Neural cell (in vitro differentiated cells): ENCODE measurements around the gene DLAT. TPM values are rescaled to one million over a fixed set of nuclear protein-coding genes. Genes with fewer than 3 reads are reported as not detected.

Experiments
- H2AFZ ChIP-seq: fragments of 200-600, 300-800 bp; sonication (generic), shearing (Covaris generic); 2 replicates; pipeline ENCODE4 v1.6.0; 2014; ENCODE audit warnings: low read depth, mild to moderate bottlenecking, antibody characterized with exemption, low read length, moderate library complexity
- H3F3A ChIP-seq: fragments of 200-600 bp; shearing (Covaris generic); 2 replicates; pipeline ENCODE4 v1.6.1; 2016; ENCODE audit warnings: mild to moderate bottlenecking, moderate library complexity, mixed read lengths, antibody characterized with exemption, low read length; ENCODE audit not compliant: insufficient read depth, poor library complexity, severe bottlenecking
- H3K27ac ChIP-seq: fragments of 200-600, 300-800 bp; sonication (generic), shearing (Covaris generic); 2 replicates; pipeline ENCODE4 v1.5.1; 2014; ENCODE audit warnings: mild to moderate bottlenecking, low read length, moderate library complexity
- H3K27me3 ChIP-seq: fragments of 300-800, 200-600 bp; sonication (generic), shearing (Covaris generic); 2 replicates; pipeline ENCODE4 v1.6.0; 2014; ENCODE audit warnings: mild to moderate bottlenecking, low read depth, low read length, moderate library complexity; ENCODE audit not compliant: insufficient read depth
- H3K36me3 ChIP-seq: fragments of 300-800, 200-600 bp; sonication (generic), shearing (Covaris generic); 2 replicates; pipeline ENCODE4 v1.5.1; 2014; ENCODE audit warnings: mild to moderate bottlenecking, antibody characterized with exemption, low read length, moderate library complexity; ENCODE audit not compliant: insufficient read depth
- H3K4me2 ChIP-seq: fragments of 300-800, 200-600 bp; sonication (generic), shearing (Covaris generic); 2 replicates; pipeline ENCODE4 v1.6.0; 2014; ENCODE audit warnings: mild to moderate bottlenecking, low read length
- H3K4me3 ChIP-seq: fragments of 300-800, 200-600 bp; sonication (generic), shearing (Covaris generic); 2 replicates; pipeline ENCODE4 v1.5.1; 2014; ENCODE audit warnings: mild to moderate bottlenecking, low read length, moderate library complexity
- H3K79me2 ChIP-seq: fragments of 200-600 bp; shearing (Covaris generic); replicated peaks from 2 replicates; pipeline ENCODE4 v1.6.0; 2014; ENCODE audit warnings: mild to moderate bottlenecking, low read length, moderate library complexity; ENCODE audit not compliant: insufficient read depth
- H3K9ac ChIP-seq: fragments of 300-800, 200-600 bp; sonication (generic), shearing (Covaris generic); 2 replicates; pipeline ENCODE4 v1.6.1; 2016; ENCODE audit warnings: mild to moderate bottlenecking, low read length, mixed read lengths
- H3K9me2 ChIP-seq: fragments of 200-600 bp; shearing (Covaris generic); 2 replicates; pipeline ENCODE4 v1.6.1; 2016; ENCODE audit warnings: mild to moderate bottlenecking, low read length, mixed read lengths; ENCODE audit not compliant: insufficient read depth
- H3K9me3 ChIP-seq: fragments of 200-600, 300-800 bp; sonication (generic), shearing (Covaris generic); 2 replicates; pipeline ENCODE4 v1.6.1; 2016; ENCODE audit warnings: mild to moderate bottlenecking, mixed run types, low read length, moderate library complexity, mixed read lengths
- H4K20me1 ChIP-seq: fragments of 200-600 bp; shearing (Covaris generic); 2 replicates; pipeline ENCODE4 v1.6.1; 2016; ENCODE audit warnings: mild to moderate bottlenecking, mixed run types; ENCODE audit not compliant: insufficient read depth
- EP300 ChIP-seq: fragments of 450-650 bp; conservative IDR thresholded peaks from 2 replicates; pipeline ENCODE4 v1.6.1; 2014; ENCODE audit warnings: antibody characterized with exemption, mild to moderate bottlenecking, moderate library complexity; ENCODE audit not compliant: poor library complexity, severe bottlenecking
- EZH2 ChIP-seq: fragments of 200-600, 300-800 bp; shearing (Covaris generic), sonication (generic); IDR thresholded peaks from 2 replicates; pipeline ENCODE4 v1.6.1; 2014; ENCODE audit warnings: antibody characterized with exemption, low read length, borderline replicate concordance, mild to moderate bottlenecking; ENCODE audit not compliant: insufficient read depth, poor library complexity, severe bottlenecking
- MXI1 ChIP-seq: fragments of 450-650 bp; conservative IDR thresholded peaks from 2 replicates; pipeline ENCODE4 v1.6.1; 2014; ENCODE audit warnings: antibody characterized with exemption, mild to moderate bottlenecking; ENCODE audit not compliant: poor library complexity, severe bottlenecking
- POLR2AphosphoS5 ChIP-seq: IDR thresholded peaks from 2 replicates; pipeline ENCODE4 v1.6.1; 2012
- RAD21 ChIP-seq: fragments of 450-650 bp; conservative IDR thresholded peaks from 2 replicates; pipeline ENCODE4 v1.6.1; 2014; ENCODE audit warnings: antibody characterized with exemption, mild to moderate bottlenecking, moderate library complexity
- SMC3 ChIP-seq: fragments of 450-650 bp; conservative IDR thresholded peaks from 2 replicates; pipeline ENCODE4 v1.6.1; 2014; ENCODE audit warnings: antibody characterized with exemption, mild to moderate bottlenecking, moderate library complexity; ENCODE audit not compliant: poor library complexity
- TAF1 ChIP-seq: IDR thresholded peaks from 2 replicates; pipeline ENCODE4 v1.6.1; 2012; ENCODE audit warnings: low read depth
- polyA plus RNA-seq: library from polyadenylated mRNA; depleted of rRNA; stranded (reverse); fragments of >200 nt; gene quantifications from 2 replicates; pipeline ENCODE4 v1.2.3, GENCODE V29; 2014
- TF ChIP-seq, protein P1 (sequence below): fragments of 450-650 bp; IDR thresholded peaks from 2 replicates; pipeline ENCODE4 v1.5.1; 2014; ENCODE audit warnings: antibody characterized with exemption, mild to moderate bottlenecking, moderate library complexity; ENCODE audit not compliant: poor library complexity, severe bottlenecking
- TF ChIP-seq, protein P2 (sequence below): IDR thresholded peaks from 2 replicates; pipeline ENCODE4 v1.6.1; 2012; ENCODE audit warnings: borderline replicate concordance

The DLAT gene
- polyA plus RNA-seq, 1 donor from 2014 or later, result 38.3 TPM

GRCh38 chr11:112073941-112074811, 49.0 kb downstream of the DLAT start, which contains the start of the genes NKAPD1 and PIH1D2:
Gene NKAPD1 (plus strand): TSS chr11:112074299. CDS start chr11:112075575, 1,276 bp downstream.
Gene PIH1D2 (minus strand): TSS chr11:112074017. CDS start chr11:112073174, 843 bp downstream.
- peak within 1 kb of the TSS; percentile 67 for H2AFZ ChIP-seq
- no peaks in the 10 kb centered on the region for H4K20me1 ChIP-seq
- peak within 1 kb of the TSS; percentile 99 for H3K4me2 ChIP-seq
- peak within 1 kb of the TSS; percentile 85 for H3K9ac ChIP-seq
- H3K9me3 ChIP-seq, result no peaks in the 10 kb centered on the region
- peak; percentile 57 for TF ChIP-seq POLR2AphosphoS5
- peak; percentile 26 for TF ChIP-seq SMC3
- peak; percentile 67 for TF ChIP-seq TAF1
- TF ChIP-seq, protein P1, sequence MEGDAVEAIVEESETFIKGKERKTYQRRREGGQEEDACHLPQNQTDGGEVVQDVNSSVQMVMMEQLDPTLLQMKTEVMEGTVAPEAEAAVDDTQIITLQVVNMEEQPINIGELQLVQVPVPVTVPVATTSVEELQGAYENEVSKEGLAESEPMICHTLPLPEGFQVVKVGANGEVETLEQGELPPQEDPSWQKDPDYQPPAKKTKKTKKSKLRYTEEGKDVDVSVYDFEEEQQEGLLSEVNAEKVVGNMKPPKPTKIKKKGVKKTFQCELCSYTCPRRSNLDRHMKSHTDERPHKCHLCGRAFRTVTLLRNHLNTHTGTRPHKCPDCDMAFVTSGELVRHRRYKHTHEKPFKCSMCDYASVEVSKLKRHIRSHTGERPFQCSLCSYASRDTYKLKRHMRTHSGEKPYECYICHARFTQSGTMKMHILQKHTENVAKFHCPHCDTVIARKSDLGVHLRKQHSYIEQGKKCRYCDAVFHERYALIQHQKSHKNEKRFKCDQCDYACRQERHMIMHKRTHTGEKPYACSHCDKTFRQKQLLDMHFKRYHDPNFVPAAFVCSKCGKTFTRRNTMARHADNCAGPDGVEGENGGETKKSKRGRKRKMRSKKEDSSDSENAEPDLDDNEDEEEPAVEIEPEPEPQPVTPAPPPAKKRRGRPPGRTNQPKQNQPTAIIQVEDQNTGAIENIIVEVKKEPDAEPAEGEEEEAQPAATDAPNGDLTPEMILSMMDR, result peak; percentile 48
- peak; percentile 89 for TF ChIP-seq MXI1
- no peak for TF ChIP-seq RAD21
- TF ChIP-seq, protein P2, sequence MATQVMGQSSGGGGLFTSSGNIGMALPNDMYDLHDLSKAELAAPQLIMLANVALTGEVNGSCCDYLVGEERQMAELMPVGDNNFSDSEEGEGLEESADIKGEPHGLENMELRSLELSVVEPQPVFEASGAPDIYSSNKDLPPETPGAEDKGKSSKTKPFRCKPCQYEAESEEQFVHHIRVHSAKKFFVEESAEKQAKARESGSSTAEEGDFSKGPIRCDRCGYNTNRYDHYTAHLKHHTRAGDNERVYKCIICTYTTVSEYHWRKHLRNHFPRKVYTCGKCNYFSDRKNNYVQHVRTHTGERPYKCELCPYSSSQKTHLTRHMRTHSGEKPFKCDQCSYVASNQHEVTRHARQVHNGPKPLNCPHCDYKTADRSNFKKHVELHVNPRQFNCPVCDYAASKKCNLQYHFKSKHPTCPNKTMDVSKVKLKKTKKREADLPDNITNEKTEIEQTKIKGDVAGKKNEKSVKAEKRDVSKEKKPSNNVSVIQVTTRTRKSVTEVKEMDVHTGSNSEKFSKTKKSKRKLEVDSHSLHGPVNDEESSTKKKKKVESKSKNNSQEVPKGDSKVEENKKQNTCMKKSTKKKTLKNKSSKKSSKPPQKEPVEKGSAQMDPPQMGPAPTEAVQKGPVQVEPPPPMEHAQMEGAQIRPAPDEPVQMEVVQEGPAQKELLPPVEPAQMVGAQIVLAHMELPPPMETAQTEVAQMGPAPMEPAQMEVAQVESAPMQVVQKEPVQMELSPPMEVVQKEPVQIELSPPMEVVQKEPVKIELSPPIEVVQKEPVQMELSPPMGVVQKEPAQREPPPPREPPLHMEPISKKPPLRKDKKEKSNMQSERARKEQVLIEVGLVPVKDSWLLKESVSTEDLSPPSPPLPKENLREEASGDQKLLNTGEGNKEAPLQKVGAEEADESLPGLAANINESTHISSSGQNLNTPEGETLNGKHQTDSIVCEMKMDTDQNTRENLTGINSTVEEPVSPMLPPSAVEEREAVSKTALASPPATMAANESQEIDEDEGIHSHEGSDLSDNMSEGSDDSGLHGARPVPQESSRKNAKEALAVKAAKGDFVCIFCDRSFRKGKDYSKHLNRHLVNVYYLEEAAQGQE, result peak; percentile 34
- TF ChIP-seq EZH2, result no peak
- peak; percentile 53 for TF ChIP-seq EP300
- H3K4me3 ChIP-seq, result peak within 1 kb of the TSS; percentile 93
- no peaks in the 10 kb centered on the region for H3K9me2 ChIP-seq
- H3K79me2 ChIP-seq, result peaks cover 21% of the 10 kb centered on the region
- no peaks in the 10 kb centered on the region for H3K27me3 ChIP-seq
- H3K36me3 ChIP-seq, result peaks cover 7% of the 10 kb centered on the region
- H3K27ac ChIP-seq, result peak within 1 kb of the TSS; percentile 96
- H3F3A ChIP-seq, result no peaks in the 10 kb centered on the region

DNA sequence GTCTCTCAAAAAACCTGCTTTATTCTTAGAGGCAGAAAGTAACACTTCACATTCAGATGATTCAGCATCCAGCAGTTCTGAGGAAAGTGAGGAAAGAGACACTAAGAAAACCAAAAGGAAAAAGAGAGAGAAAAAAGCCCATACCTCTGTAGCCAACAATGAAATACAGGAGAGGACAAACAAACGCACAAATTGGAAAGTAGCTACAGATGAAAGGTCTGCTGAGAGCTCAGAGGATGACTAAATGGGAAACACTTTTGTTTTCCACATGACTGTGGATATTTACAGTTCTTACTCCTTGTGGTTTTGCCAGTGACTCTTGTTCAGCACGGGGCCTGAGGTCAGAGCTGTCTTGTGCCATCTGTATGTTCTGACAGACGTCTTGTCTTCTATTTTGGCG, 57.5 kb downstream of the DLAT start:
- Histone ChIP-seq H3K4me2 (no peak overlapping the region), H3K27ac (no peak overlapping the region), H3K9ac (peak overlapping the region; percentile 2), H3K9me3 (no peaks in the 10 kb centered on the region), H3F3A (no peaks in the 10 kb centered on the region), H3K4me3 (no peak overlapping the region), H3K36me3 (peaks cover 19% of the 10 kb centered on the region), H2AFZ (no peak overlapping the region), H3K27me3 (no peaks in the 10 kb centered on the region), H3K9me2 (no peaks in the 10 kb centered on the region), H3K79me2 (peaks cover 24% of the 10 kb centered on the region), H4K20me1 (no peaks in the 10 kb centered on the region)
- TF ChIP-seq SMC3 (no peak), RAD21 (no peak), TAF1 (no peak), POLR2AphosphoS5 (no peak), EZH2 (no peak), MXI1 (no peak), EP300 (no peak)
- TF ChIP-seq, protein P2, result no peak
- TF ChIP-seq, protein P1, result no peak
